NCI-H748 (cell line): Measurements from ENCODE around the gene C10orf105.
A peak's percentile ranks its signal among the peaks of the same experiment; 100 is the strongest.

ENCODE experiments used
- DNase-seq: peaks from one replicate; lab custom pipeline; 2025; ENCODE audit not compliant: unreplicated experiment; lab: John Stamatoyannopoulos, UW

Gene C10orf105

GRCh38 chr10:71717056-71717455 lies 2.5 kb downstream of the C10orf105 start:
- DNase-seq: no peak

GRCh38 chr10:71716426-71716825 lies 3.2 kb downstream of the C10orf105 start:
- DNase-seq: no peak

GRCh38 chr10:71715860-71716259 lies 3.7 kb downstream of the C10orf105 start:
- DNase-seq: no peak

GRCh38 chr10:71715026-71715425 lies 4.6 kb downstream of the C10orf105 start:
- no peak for DNase-seq

GRCh38 chr10:71714592-71714991 lies 5.0 kb downstream of the C10orf105 start:
- DNase-seq: no peak

GRCh38 chr10:71714031-71714410 lies 5.6 kb downstream of the C10orf105 start:
- DNase-seq: no peak

- DNase-seq: no peak
Measured at GRCh38 chr10:71713135-71714030, 6.2 kb downstream of the C10orf105 start.

- no peak for DNase-seq
Measured at GRCh38 chr10:71712572-71713134, 6.9 kb downstream of the C10orf105 start.

GRCh38 chr10:71712170-71712569 lies 7.4 kb downstream of the C10orf105 start:
- no peak for DNase-seq

GRCh38 chr10:71711052-71711623 lies 8.4 kb downstream of the C10orf105 start:
- DNase-seq: no peak

GRCh38 chr10:71710519-71710918 lies 9.1 kb downstream of the C10orf105 start:
- no peak for DNase-seq

GRCh38 chr10:71708897-71709882 lies 10.4 kb downstream of the C10orf105 start:
- no peak for DNase-seq

- peak; percentile 43 for DNase-seq
Measured at GRCh38 chr10:71708301-71708703, 11.3 kb downstream of the C10orf105 start.

- DNase-seq: no peak
Measured at GRCh38 chr10:71707240-71707789, 12.3 kb downstream of the C10orf105 start.

- peak; percentile 13 for DNase-seq
Measured at GRCh38 chr10:71706216-71707121, 13.1 kb downstream of the C10orf105 start.

- DNase-seq: no peak
Measured at GRCh38 chr10:71705582-71705981, 14.0 kb downstream of the C10orf105 start.

- no peak for DNase-seq
Measured at GRCh38 chr10:71704816-71705215, 14.8 kb downstream of the C10orf105 start.

- no peak for DNase-seq
Measured at GRCh38 chr10:71703577-71703976, 16.0 kb downstream of the C10orf105 start.

GRCh38 chr10:71701496-71702132 lies 18.0 kb downstream of the C10orf105 start:
- DNase-seq: no peak
